Measurements from ENCODE around the gene ACTN4. TPM values are rescaled to one million over a fixed set of nuclear protein-coding genes. Genes with fewer than 3 reads are reported as not detected.
A peak's percentile ranks its signal among the peaks of the same experiment; 100 is the strongest.

The ACTN4 gene
- total RNA-seq, 1 donor from 2014 or later, result 628 TPM

DNA sequence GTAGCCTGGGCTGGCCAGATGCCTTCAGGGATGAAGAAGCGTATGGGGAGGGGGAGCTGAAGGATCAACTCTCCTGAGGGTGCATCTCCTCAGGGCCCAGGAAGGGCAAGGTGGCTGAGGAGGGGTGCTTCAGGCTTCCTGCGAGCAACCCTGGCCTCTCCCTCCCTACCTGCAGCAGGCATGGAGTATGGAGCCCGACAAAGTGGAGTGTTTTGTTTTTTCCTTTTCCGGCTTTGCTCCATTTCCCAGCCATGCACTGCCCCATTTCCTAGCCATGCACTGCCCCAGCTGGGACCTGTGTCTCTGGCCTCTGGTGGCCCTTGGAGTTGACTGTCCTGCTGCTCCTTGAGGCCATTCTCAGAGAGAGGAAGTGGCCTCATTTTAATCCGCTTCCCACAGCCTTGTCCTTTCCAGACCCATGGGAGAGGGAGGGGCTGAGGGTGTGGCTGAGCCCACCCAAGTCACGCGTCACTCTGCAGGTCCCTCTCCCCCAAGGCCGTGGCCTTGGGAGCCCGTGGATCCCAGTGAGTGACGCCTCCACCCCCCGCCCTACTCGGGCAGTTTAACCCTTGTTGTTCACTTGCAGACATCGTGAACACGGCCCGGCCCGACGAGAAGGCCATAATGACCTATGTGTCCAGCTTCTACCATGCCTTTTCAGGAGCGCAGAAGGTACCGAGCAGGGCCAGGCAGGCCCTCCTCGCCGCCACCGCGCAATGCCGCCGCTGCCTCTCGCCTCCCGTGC lies 62.4 kb downstream of the ACTN4 start:
- DNase-seq (ENCODE audit: low spot score), result no peak

DNA sequence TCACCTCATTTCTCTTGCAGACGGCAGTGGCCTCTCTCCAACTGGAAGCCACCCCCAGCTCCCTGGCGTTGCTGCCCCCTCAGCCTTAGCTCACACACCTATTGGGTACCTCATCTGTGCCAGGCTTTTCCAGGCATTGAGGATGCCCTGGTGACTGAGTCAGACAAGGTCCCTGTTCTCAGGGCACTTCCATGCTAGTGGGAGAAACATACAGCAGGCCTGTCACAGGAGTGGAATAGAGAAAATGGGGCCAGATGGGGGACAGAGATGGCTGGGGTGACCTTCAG lies 62.9 kb downstream of the ACTN4 start:
- no peak for DNase-seq (ENCODE audit: low spot score)

DNA sequence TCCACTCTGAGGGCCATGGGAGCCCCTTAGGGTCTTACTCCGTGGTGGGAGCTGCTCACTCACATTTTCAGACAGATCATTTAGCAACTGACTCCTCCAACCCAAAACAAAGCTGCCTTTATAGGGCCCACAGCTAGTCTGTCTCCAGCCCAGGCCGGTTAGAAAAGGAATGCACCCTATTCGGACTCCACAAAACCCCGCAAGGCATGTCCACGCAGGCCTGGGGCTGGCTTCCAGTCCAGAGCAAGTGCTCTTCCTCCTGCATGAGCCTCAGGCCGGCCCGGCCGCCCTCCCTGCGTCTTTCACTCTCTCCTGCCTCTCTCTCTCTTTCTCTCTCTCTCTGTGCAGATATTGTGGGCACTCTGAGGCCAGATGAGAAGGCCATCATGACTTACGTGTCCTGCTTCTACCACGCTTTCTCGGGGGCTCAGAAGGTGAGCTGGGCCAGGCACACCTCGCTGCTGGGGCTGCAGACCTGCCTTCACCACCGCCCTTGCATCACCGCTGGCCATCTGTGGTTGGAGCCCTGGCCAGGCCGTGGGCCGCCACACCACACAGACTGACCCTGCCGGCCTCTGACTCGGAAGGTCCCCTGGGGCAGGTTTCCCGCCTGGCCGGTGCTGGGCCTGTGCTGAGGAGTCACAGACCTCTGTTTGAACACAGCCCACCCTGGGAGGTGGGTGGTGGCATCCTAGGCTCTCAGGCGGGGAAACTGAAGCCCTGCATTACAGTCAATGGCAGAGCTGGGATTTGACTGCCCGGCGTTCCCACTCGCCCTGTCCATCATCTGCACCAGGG lies 63.7 kb downstream of the ACTN4 start:
- DNase-seq (ENCODE audit: low spot score), result no peak

DNA sequence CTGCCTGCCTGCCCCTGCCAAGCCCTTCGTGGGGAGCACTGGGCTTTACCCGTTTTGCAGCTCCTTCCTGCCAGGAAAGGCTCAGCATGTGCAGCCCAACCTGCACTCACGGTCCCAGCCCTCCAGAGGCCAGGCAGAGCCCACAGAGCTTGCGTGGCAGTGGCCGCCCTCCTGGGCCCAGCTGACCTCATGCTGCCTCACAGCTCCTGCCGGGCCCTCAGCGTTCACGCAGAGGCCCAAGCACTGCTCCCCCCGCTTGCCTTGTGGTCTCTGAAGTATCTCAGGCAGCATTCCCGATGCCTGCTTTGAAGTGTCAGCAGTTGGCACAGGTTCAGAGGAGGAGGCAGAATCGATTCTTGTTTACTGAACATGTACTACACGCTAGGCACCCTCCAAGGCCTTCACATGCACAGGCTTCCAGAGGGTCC lies 64.3 kb downstream of the ACTN4 start:
- peak; percentile 65 for DNase-seq (ENCODE audit: low spot score)

DNA sequence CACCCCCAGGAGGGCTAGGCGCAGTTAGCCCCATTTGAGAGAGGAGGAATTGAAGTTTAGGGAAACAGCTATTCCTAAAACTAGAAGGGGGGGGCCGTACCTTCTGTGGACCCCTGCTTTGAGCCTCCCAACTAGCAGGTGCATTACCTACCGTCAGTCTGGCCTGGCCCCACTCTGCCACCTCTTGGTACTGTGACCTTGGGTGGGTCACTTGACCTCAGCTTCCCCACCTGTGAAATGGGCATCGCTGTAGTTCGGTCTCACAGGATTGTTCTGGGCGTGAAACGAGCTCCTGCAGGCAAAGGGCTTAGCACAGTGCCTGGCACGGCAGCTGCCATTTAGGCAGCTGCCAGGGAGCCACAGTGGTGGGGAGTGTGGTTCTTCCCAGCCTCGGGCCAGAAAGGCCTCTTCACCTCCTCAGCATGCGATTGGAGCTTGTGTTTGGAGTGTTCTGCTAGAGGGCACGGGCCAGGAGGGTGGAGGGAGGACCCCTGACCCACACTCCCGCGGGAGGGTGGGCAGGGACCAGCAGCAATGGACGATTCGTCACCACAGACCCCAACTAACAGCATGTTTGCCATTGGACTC lies 64.8 kb downstream of the ACTN4 start:
- DNase-seq (ENCODE audit: low spot score), result no peak

DNA sequence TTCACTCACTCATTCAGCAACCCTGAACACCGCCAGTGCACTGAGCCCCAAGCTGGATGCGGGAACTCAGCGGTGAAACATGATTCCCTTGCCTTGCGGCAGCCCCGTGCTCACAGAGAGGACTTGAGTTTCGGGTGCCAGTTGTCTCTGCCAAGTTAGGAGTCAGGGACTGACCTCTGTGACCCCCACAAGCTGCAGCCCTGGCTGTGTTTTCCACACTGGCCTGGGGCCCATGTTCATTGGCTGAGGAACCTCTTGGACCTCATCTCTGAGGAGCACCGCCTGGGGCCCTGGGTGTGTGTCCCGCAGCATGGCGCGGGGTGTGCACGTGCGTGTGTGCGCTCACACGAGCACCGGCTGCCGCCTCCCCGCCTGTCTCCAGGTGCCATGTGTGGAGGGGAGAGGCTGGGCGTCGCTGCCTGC lies 65.8 kb downstream of the ACTN4 start:
- peak; percentile 75 for DNase-seq (ENCODE audit: low spot score)

DNA sequence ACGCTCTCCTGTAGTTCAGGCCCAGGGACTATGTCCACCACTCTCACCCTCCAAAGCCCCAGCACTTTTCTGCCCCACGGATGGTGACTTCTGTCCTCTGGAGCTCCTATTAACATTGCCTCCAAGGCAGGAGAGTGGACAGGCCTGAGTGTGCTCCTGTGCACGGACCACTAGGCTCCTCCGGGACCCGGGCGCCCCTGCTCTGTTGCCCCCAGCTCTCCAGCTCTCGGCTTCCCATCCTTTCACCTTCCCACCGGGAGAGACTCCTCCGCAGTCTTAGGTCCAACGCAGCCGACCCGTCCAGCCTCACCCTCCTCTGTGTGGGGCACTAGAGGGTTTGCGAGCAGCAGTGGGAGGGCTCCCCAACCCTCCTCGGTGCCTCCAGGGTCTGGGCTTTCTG lies 66.4 kb downstream of the ACTN4 start:
- no peak for DNase-seq (ENCODE audit: low spot score)

DNA sequence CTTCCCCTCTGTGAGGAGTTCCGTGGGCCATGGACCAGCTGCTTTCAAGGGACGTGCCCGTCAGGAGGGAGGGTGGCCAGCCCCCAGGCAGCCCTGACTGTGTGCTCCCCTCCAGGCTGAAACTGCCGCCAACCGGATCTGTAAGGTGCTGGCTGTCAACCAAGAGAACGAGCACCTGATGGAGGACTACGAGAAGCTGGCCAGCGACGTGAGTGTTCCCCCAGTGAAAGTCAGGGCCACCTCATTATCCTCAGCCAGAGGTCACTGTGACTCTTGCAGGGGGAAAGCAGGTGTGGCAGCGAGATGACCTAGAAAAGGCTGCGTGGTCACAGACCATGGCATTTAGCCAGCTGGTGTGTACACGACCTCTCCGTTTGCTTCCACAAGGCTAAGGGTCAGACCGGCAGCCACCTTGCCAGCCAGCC lies 66.9 kb downstream of the ACTN4 start:
- peak; percentile 54 for DNase-seq (ENCODE audit: low spot score)

DNA sequence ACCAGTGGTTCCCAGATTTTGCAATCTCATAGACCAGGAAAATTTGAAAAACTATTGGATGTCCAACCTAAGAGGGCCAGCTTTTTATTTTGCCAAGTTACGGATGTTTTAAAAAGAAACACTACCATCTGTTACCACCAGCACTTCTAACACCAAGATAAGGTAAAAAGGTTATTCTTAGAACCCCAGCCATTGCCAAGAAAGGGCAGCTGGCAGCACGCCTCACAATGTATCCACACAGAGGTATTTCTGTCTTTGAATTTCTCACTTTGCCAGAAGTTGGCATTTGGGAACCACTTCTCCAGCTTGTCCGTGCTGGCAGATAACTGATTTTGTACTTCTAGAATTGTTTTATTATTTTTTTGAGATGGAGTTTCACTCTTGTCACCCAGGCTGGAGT lies 68.1 kb downstream of the ACTN4 start:
- no peak for DNase-seq (ENCODE audit: low spot score)

DNA sequence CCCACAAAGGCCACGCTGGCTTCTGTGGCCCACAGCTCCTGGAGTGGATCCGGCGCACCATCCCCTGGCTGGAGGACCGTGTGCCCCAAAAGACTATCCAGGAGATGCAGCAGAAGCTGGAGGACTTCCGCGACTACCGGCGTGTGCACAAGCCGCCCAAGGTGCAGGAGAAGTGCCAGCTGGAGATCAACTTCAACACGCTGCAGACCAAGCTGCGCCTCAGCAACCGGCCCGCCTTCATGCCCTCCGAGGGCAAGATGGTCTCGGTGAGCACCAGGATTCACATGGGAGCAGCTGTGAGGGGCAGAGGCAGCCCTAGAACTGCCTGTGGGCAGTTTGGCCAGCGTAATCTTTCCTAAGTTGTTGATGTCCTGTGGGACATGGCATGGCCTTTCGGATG lies 69.6 kb downstream of the ACTN4 start:
- DNase-seq (ENCODE audit: low spot score), result no peak

DNA sequence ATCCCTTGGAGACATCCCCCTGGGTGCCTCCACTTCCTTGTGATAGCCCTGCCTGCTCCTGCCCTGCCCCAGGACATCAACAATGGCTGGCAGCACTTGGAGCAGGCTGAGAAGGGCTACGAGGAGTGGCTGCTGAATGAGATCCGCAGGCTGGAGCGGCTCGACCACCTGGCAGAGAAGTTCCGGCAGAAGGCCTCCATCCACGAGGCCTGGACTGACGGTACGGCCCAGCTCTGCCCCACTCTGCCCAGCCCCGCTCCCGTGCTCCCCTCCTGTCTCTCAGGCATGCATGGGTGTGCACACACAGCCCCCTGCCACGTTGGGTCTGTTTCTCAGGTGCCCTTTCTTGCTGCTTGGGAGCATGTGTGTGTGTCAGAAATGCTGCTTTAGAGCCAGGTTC lies 70.4 kb downstream of the ACTN4 start:
- no peak for DNase-seq (ENCODE audit: low spot score)

DNA sequence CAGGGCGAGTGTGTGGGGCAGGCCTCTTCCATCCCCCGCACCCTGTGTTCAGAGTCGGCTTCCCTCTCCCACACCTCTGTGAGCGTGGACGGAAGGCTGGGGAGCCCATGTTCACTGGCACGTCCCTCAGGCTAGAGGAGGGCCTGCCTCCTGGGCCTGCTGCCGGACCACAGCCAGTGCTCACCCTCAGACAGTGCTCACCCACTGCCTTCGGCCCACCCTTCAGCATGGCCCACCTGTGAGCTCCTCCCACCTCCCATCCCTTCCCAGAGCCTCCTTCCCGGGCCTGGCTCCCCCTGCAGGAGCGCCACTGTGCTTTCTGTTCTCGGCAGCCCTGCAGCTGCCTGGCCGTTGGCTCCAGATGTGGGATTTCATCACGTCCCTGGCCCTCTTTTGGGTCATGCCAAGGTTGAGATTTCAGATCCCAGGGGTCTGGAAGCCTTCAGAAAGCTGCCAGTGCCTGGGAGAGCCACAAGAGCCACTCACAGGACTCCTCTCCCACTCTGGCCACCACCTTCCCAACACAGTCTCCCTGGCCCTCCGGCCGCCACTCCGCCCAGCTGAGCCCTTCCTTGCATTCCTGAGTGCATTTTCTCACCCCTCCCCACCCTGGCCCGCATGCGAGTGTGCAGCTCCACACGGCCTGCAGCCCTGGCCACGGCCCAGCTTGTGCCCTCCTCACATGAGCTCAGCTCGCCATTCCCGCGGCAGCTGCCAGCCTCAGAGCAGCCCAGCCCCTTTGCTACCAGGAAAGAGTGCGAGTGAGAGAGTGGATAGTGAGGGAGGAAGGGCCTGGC lies 71.5 kb downstream of the ACTN4 start:
- peak; percentile 76 for DNase-seq (ENCODE audit: low spot score)

DNA sequence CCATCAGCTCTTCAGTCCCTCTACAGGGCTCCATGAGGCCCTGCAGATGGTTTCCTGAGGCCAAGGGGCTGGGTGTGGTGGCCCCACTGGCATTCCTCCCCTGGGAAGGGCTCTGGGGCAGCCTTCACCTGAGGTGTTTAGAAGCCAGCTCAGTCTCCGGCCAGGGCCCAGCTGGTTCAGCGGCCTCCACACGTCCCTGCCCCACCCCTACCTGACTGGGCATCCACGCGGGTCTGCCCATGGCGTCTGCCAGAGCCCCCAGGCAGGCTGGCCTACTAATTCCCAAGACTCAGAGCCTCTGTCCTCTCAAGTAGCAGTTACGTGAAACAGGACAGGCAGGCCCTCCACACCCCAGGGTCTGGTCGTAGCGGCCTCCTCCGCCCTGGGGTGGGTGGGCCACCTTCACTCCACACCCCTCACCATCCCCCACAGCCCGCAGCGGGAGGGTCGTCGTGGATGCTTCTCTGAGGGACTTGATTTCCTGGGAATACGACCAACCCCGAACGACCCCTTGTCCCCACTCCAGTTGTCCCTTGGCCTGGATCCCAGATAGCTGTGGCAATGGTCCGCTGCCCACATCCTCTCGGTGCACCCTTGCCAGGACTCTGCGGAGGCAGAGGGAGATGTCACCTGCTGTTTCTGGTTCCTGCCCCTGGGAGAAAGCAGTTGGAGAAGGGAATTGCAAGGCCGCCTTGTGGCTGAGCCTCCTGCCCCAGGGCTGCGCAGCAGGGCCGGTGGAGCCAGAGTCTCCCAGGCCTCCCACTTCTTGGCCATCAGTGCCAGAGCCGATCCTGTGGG lies 72.5 kb downstream of the ACTN4 start:
- DNase-seq (ENCODE audit: low spot score), result no peak

DNA sequence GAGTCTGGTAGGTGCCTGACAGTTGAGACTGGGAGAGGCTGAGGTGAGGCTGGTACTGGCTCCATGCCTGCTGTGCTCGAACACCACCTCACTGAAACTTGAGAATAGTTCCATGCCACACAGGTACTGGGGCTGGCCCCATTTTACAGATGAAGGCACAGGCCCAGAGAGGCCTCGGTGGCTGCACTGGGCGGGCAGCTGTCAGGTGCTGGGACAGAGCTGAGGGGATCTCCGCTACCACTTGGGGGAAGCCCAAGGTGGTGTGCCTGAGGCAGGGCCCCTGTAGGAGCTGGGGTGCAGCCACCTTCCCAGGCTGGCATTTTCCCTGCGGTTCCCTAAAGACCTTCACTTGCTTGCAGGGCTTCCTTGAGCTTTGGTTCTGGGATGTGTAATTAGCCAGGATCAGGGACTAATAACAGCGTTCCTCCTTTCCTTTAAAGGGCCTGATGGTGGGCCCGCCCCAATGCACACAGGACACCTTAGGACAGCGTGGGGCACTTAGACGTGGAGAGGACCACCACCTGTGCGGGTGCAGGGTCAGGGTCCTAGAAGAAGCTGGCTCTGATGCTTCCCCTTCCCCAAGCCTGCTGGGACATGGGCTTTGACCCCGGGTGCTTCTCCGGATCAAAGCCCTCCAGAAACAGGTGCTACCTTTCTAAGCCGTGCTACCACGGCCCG lies 73.2 kb downstream of the ACTN4 start:
- DNase-seq (ENCODE audit: low spot score), result no peak

DNA sequence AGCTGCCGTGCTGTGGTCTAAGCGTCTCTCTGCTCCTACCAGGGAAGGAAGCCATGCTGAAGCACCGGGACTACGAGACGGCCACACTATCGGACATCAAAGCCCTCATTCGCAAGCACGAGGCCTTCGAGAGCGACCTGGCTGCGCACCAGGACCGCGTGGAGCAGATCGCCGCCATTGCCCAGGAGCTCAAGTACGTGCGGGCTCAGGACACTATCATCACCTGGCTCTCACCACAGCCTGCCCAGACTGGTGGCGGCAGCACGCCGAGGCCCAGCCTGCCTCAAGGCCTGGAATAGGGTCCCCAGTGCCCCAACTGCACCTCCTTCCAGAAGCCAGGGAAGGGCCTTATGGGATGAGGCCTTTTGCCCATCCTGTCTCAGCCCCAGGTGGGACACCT lies 74.0 kb downstream of the ACTN4 start:
- no peak for DNase-seq (ENCODE audit: low spot score)

DNA sequence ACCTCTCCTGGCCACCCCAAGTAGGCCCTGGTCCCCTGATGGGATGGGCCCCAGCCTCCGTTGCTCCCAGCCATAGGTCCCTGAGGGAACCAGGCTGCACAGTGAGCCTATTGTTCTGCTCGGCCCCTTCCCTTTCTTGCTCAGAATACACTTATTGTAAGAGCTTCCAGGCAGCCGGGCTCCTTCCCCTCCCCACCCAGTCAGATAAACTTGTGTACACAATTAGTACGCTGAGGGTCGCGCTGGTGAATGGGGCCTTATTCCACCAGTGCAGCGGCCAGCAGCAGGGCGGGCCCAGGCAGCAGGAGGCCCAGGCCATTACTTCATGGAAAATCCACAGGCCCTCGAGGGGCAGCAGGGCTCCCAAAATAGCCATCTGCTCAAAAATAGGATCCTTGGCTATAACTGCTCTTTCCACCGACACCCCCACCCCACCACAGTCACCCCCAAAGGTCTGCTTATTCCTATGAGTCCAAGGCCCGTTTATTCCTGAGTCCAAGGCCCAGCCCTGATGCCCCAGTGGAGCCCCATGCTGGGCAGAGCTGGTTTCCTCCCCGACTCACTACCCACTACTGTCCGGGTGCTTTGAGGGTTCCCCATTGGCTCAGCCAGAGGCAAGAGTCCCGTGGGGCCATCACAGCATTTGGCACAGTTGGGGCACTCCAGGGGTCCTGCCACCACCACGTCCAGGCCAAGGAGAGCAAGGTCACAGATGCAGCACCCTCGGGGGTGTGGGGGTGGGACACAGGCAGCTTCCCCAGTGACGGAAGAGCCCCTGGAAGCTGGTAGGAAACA lies 74.7 kb downstream of the ACTN4 start:
- DNase-seq (ENCODE audit: low spot score), result no peak

DNA sequence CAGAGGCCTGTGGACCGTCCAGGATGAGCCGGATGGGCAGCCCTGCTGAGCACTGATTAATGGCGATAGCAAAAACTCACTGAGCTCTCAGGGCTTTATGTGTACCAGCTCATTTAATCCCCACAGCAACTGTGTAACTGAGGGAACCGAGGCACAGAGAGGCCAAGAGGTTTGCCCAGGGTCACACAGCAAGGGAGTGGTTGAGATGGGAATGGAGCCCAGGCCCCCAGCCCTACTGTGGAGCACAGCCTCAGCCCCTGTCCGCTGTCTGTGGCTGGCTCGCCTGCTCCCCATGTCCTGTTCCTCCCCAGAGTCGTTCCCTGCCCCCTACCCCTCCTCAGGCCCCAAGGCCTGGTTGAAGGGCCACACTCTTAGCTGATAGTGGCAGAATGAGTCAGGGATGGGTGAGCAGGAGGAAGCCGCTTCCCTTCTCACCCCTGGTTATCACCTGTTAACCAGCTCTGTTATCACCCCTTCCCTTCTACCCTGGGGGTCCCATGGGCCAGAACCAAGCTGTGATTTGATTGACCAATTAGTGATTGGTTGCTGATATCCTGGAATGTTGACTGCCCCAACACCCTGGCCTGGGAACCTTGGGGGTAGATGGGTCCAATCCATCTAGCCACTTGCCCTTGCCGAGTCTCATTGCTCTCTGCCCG lies 75.6 kb downstream of the ACTN4 start:
- DNase-seq (ENCODE audit: low spot score), result no peak

DNA sequence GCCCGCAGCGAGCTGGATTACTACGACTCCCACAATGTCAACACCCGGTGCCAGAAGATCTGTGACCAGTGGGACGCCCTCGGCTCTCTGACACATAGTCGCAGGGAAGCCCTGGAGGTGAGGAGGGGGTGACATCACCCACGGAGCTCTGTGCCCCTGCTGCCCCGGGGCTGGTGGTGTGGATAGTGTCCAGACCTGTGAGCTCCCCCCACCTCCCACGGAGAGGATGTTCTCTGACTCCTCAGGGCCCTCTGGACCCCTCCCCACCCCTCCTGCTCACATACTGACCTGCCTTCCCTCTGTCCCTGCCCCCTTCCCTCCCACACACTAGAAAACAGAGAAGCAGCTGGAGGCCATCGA lies 76.1 kb downstream of the ACTN4 start:
- DNase-seq (ENCODE audit: low spot score), result no peak

DNA sequence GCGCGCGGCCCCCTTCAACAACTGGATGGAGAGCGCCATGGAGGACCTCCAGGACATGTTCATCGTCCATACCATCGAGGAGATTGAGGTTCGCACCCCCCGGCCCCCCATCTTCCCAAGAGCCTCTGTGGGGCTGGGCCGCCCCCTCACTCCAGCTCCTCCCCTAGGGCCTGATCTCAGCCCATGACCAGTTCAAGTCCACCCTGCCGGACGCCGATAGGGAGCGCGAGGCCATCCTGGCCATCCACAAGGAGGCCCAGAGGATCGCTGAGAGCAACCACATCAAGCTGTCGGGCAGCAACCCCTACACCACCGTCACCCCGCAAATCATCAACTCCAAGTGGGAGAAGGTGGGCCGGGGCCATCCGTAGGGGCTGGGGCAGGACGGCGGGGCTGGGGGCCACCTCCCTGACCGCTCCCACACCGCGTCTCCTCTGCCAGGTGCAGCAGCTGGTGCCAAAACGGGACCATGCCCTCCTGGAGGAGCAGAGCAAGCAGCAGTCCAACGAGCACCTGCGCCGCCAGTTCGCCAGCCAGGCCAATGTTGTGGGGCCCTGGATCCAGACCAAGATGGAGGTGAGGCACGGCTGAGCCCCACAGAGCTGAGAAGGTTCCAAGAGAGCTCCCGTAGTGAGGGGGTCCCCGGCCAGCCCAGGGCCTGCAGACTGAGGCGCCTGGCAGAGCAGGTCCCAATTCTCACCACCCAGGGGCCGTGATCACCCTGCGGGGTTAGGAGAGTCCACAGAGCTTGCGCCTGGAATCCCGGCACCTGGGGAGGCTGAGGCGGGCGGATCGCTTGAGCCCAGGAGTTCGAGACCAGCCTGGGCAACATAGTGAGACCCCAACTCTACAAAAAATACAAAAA lies 76.8 kb downstream of the ACTN4 start:
- DNase-seq (ENCODE audit: low spot score), result no peak
